ENCODE data around the gene CEP85.

DNA sequence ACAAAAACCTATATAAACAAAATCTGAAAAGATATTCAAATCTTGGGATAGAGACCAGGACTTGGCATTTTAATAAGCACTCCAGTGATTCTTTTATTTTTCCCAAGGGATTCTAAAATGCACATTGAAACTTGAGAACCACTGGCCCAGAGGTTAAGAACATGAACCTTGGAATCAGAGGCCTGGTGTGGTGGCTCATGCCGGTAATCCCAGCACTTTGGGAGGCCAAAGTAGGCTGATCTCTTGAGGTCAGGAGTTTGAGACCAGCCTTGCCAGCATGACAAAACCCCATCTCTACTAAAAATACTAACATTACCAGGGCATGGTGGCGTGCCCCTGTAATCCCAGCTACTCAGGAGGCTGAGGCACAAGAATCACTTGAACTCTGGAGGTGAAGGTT lies 12.9 kb upstream of the CEP85 start:
- TF ChIP-seq, protein P1, sequence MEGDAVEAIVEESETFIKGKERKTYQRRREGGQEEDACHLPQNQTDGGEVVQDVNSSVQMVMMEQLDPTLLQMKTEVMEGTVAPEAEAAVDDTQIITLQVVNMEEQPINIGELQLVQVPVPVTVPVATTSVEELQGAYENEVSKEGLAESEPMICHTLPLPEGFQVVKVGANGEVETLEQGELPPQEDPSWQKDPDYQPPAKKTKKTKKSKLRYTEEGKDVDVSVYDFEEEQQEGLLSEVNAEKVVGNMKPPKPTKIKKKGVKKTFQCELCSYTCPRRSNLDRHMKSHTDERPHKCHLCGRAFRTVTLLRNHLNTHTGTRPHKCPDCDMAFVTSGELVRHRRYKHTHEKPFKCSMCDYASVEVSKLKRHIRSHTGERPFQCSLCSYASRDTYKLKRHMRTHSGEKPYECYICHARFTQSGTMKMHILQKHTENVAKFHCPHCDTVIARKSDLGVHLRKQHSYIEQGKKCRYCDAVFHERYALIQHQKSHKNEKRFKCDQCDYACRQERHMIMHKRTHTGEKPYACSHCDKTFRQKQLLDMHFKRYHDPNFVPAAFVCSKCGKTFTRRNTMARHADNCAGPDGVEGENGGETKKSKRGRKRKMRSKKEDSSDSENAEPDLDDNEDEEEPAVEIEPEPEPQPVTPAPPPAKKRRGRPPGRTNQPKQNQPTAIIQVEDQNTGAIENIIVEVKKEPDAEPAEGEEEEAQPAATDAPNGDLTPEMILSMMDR (conservative IDR thresholded peaks at IDR 0.05 in 1 of 2, IDR thresholded peaks at IDR 0.05 in 1 of 2; ENCODE audit: extremely low read depth in 1 of 2, insufficient read depth in 1 of 2, low read depth in 1 of 2, low read length in 2 of 2): no peak
- TF ChIP-seq EZH2 (IDR thresholded peaks at IDR 0.05; ENCODE audit: borderline replicate concordance, low read length): no peak

All from mammary epithelial cell (primary cell).